Mesothelial cell of epicardium (in vitro differentiated cells): Measurements from ENCODE around the gene PCDHB5. TPM values are rescaled to one million over a fixed set of nuclear protein-coding genes. Genes with fewer than 3 reads are reported as not detected.
"Not testable (repeated sequence)": the region's sequence is repeated elsewhere in the genome, so short reads cannot be mapped to it uniquely, and the experiment has no call there.

Experiments
- DNase-seq, 2 experiments: peaks; one replicate each; pipeline ENCODE4 v3.0.0; 2021; ENCODE audit warnings: low spot score in 2 of 2; ENCODE audit not compliant: unreplicated experiment in 2 of 2
- H3K27ac Mint-ChIP-seq: 2 replicates; pipeline ENCODE4 v1.8.0; 2021; ENCODE audit warnings: mixed read lengths
- H3K27me3 Mint-ChIP-seq: 2 replicates; pipeline ENCODE4 v1.8.0; 2021; ENCODE audit warnings: low read depth, mixed read lengths
- H3K36me3 Mint-ChIP-seq: 2 replicates; pipeline ENCODE4 v1.8.0; 2021; ENCODE audit warnings: mixed read lengths
- H3K4me1 Mint-ChIP-seq: 2 replicates; pipeline ENCODE4 v1.8.0; 2021; ENCODE audit warnings: mixed read lengths
- H3K4me3 Mint-ChIP-seq: 2 replicates; pipeline ENCODE4 v1.8.0; 2021; ENCODE audit warnings: mild to moderate bottlenecking, moderate library complexity, mixed read lengths
- H3K9me3 Mint-ChIP-seq: 2 replicates; pipeline ENCODE4 v1.8.0; 2021; ENCODE audit warnings: mixed read lengths
- CTCF ChIP-seq: fragments of 200-600 bp; sonication (generic); IDR thresholded peaks from one replicate; pipeline ENCODE4 v1.5.0; 2021; ENCODE audit warnings: antibody characterized with exemption; ENCODE audit not compliant: unreplicated experiment
- total RNA-seq: library from RNA; stranded (reverse); gene quantifications from 3 replicates; pipeline ENCODE4 v1.2.1, GENCODE V29; 2021

Gene PCDHB5
- total RNA-seq, 1 donor from 2014 or later, result 6.0 TPM

- H3K4me1 Mint-ChIP-seq, result no peaks in the 10 kb centered on the region
- no peak for TF ChIP-seq CTCF
- no peak for DNase-seq
- H3K9me3 Mint-ChIP-seq, result peaks cover 45% of the 10 kb centered on the region
- H3K27me3 Mint-ChIP-seq, result no peaks in the 10 kb centered on the region
- H3K27ac Mint-ChIP-seq, result no peak overlapping the region
- H3K36me3 Mint-ChIP-seq, result peaks cover 65% of the 10 kb centered on the region
- H3K4me3 Mint-ChIP-seq, result no peak overlapping the region
Observed at GRCh38 chr5:141127305-141127704, 7.7 kb upstream of the PCDHB5 start.

- no peak for DNase-seq
Observed at GRCh38 chr5:141135718-141136266, 786 bp downstream of the PCDHB5 start.

DNA sequence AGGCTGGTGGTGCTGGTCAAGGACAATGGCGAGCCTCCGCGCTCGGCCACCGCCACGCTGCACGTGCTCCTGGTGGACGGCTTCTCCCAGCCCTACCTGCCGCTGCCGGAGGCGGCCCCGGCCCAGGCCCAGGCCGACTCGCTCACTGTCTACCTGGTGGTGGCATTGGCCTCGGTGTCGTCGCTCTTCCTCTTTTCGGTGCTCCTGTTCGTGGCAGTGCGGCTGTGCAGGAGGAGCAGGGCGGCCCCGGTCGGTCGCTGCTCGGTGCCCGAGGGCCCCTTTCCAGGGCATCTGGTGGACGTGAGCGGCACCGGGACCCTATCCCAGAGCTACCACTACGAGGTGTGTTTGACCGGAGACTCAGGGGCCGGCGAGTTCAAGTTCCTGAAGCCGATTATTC, 2.3 kb downstream of the PCDHB5 start:
- not testable (repeated sequence) for H3K4me3 Mint-ChIP-seq, H3K27ac Mint-ChIP-seq, H3K4me1 Mint-ChIP-seq, H3K27me3 Mint-ChIP-seq, DNase-seq
- Mint-ChIP-seq H3K36me3 (peaks cover 60% of the 10 kb centered on the region), H3K9me3 (peaks cover 69% of the 10 kb centered on the region)

More at GRCh38 chr5:141135718-141136266, 786 bp downstream of the PCDHB5 start:
- H3K4me3 Mint-ChIP-seq, result peak overlapping the region; percentile 58
- peaks cover 74% of the 10 kb centered on the region for H3K9me3 Mint-ChIP-seq
- H3K4me1 Mint-ChIP-seq, result no peaks in the 10 kb centered on the region
- no peak for TF ChIP-seq CTCF
- peaks cover 68% of the 10 kb centered on the region for H3K36me3 Mint-ChIP-seq
- peak overlapping the region; percentile 24 for H3K27ac Mint-ChIP-seq
- H3K27me3 Mint-ChIP-seq, result no peaks in the 10 kb centered on the region

DNA sequence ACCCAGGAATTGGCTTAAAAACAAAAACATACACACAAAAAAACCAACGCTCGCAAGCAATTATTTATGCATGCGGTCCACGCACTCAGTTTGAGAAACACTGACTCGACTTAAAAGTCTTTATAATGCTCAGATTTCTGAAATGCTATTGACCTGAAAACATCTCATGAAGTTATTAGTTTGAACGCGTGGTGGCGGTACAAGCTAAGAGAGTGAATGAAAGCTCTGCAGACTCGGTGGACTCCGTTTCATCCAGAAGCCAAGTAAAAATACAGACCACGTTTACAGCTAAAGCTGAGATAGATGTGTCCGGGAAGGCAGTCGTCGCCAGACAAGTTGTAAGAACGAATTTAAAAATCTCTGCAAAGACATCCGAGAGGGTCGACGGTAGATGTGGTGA, 14.8 kb downstream of the PCDHB5 start, which contains the start of gene PCDHB6:
PCDHB6 (plus strand) TSS at position 246 of the 400 bp plus-strand sequence. CDS start 201 bp downstream, outside the sequence.
- Mint-ChIP-seq H3K27me3 (peaks cover 2% of the 10 kb centered on the region), H3K4me1 (no peaks in the 10 kb centered on the region), H3K27ac (no peak within 1 kb of the TSS), H3K9me3 (peaks cover 59% of the 10 kb centered on the region), H3K4me3 (no peak within 1 kb of the TSS), H3K36me3 (peaks cover 43% of the 10 kb centered on the region)
- no peak for DNase-seq
- no peak for TF ChIP-seq CTCF

- H3K27ac Mint-ChIP-seq, result no peak overlapping the region
- H3K4me1 Mint-ChIP-seq, result no peaks in the 10 kb centered on the region
- H3K9me3 Mint-ChIP-seq, result peaks cover 56% of the 10 kb centered on the region
- peaks cover 43% of the 10 kb centered on the region for H3K36me3 Mint-ChIP-seq
- no peak for TF ChIP-seq CTCF
- peaks cover 2% of the 10 kb centered on the region for H3K27me3 Mint-ChIP-seq
- DNase-seq, result no peak
- no peak overlapping the region for H3K4me3 Mint-ChIP-seq
Observed at GRCh38 chr5:141150224-141150992, 15.4 kb downstream of the PCDHB5 start.

GRCh38 chr5:141150993-141151325, 16.0 kb downstream of the PCDHB5 start:
- DNase-seq, result no peak
- Mint-ChIP-seq H3K27me3 (peaks cover 1% of the 10 kb centered on the region), H3K36me3 (peaks cover 45% of the 10 kb centered on the region), H3K27ac (no peak overlapping the region), H3K9me3 (peaks cover 55% of the 10 kb centered on the region), H3K4me1 (no peaks in the 10 kb centered on the region), H3K4me3 (no peak overlapping the region)
- TF ChIP-seq CTCF, result no peak

DNA sequence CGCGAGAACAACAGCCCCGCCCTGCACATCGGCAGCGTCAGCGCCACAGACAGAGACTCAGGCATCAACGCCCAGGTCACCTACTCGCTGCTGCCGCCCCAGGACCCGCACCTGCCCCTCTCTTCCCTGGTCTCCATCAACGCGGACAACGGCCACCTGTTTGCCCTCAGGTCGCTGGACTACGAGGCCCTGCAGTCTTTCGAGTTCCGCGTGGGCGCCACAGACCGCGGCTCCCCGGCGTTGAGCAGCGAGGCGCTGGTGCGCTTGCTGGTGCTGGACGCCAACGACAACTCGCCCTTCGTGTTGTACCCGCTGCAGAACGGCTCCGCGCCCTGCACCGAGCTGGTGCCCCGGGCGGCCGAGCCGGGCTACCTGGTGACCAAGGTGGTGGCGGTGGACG, 16.6 kb downstream of the PCDHB5 start:
- DNase-seq, H3K4me1 Mint-ChIP-seq, H3K4me3 Mint-ChIP-seq, H3K27ac Mint-ChIP-seq, H3K27me3 Mint-ChIP-seq: not testable (repeated sequence)
- Mint-ChIP-seq H3K9me3 (peaks cover 55% of the 10 kb centered on the region), H3K36me3 (peaks cover 47% of the 10 kb centered on the region)

DNA sequence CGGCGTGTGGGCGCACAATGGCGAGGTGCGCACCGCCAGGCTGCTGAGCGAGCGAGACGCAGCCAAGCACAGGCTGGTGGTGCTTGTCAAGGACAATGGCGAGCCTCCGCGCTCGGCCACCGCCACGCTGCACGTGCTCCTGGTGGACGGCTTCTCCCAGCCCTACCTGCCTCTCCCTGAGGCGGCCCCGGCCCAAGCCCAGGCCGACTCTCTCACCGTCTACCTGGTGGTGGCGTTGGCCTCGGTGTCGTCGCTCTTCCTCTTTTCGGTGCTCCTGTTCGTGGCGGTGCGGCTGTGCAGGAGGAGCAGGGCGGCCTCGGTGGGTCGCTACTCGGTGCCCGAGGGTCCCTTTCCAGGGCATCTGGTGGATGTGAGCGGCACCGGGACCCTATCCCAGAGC, 17.1 kb downstream of the PCDHB5 start:
- H3K4me1 Mint-ChIP-seq, H3K27me3 Mint-ChIP-seq, H3K4me3 Mint-ChIP-seq, H3K27ac Mint-ChIP-seq, DNase-seq: not testable (repeated sequence)
- peaks cover 51% of the 10 kb centered on the region for H3K36me3 Mint-ChIP-seq
- peaks cover 58% of the 10 kb centered on the region for H3K9me3 Mint-ChIP-seq
